HG03439 (cell line): ENCODE results near the gene PTK6.

Source experiments
- ATAC-seq: cut with Tn5 transposase; IDR thresholded peaks from one replicate; pipeline ENCODE4 v1.9.1; 2021; ENCODE audit warnings: mild to moderate bottlenecking, moderate library complexity; ENCODE audit not compliant: unreplicated experiment

Gene PTK6

DNA sequence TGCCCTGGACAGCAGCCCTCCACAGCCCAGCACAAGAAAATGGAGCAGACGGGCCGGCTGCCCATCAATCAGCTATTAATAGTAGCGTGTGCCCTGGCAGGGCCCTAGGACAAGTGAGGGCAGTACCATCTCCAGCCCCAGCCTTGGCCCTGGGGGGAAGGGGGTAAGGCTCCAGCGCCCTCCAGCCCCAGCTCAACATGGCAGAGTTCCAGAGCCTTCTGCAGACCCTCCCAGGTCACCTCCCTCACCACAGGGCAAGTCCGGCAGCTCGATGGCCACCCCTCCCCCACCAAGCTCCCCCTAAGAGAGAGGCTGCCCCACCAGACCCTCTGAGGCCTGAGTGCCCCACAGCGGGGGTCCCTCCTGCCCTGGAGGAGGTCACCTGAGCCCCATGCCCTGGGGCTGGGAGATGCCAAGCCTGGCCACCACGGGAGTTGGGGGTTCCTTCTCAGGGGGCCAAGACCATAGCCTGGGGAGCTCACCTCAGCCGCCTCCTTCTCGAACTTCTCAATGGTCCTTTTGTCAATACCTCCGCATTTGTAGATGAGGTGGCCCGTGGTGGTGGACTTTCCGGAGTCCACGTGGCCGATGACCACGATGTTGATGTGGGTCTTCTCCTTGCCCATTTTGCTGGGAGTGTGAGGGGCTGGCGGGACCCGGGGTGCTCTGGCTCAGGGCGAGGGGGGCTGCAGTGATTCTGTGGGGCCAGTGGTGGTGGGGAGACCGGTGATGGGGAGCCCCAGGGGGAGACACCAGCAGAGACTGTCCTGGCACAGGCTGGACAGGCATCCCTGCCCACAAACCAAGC lies 39.8 kb downstream of the PTK6 start:
- ATAC-seq, result no peak

DNA sequence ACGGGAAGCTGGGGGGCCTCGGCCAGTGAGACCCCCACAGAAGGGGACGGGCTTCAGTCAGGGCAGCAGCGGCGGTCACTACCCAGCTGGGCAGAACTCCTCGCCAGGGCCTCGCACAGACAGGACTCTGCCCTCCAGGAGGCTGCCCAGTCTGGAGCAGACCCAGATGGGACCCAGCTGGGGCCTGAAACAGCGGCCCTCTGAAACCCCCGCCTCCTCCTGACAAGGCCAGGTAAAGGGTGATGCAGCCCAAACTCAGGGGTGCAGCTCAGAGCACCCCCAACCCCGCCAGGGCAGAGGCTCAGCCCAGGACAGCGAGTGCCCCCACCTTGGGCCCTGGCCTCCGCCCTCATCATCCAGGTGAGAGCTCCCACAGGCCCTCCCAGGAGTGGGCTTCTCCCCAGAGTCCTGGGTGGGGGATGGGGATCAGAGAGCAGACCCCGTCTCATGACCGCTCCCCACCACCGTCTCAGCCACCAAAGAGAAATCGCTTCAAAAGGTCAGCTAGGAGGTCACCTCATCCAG lies 40.5 kb downstream of the PTK6 start:
- no peak for ATAC-seq

DNA sequence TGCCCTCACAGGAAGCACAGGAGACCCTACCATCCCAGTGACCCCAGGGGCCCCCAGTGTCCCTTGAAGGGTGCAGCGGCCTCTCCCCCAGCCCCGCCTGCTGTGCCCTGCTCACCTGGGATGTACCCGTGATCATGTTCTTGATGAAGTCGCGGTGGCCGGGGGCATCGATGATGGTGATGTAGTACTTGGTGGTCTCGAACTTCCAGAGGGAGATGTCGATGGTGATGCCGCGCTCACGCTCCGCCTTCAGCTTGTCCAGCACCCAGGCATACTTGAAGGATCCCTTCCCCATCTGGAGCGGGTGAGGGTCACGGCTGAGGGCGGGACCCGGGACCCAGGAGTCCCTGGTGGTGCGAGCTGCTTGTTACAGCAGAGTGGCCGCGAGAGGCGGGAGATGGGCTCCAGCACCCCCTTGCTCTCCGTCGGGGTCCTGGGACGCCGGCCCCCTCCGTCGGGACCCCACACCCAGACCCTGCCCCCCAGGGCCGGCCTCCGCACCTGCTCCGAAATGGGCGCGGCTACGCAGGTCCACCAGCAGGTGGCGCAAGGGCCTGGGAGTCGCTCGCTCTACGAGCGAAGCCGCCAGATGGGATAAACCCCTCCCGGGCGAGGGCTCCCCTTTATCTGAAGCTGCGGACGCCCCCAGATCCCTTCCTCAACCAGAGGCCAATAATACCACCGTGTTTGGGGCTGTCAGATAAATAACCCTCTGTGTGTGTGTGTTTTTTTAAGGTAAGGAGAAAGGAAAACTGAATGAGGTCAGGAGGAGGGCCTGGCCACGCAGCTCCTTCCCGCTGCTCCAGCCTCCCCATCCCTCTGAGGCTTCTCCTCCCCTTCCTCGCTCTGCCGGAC lies 41.2 kb downstream of the PTK6 start:
- ATAC-seq, result no peak

DNA sequence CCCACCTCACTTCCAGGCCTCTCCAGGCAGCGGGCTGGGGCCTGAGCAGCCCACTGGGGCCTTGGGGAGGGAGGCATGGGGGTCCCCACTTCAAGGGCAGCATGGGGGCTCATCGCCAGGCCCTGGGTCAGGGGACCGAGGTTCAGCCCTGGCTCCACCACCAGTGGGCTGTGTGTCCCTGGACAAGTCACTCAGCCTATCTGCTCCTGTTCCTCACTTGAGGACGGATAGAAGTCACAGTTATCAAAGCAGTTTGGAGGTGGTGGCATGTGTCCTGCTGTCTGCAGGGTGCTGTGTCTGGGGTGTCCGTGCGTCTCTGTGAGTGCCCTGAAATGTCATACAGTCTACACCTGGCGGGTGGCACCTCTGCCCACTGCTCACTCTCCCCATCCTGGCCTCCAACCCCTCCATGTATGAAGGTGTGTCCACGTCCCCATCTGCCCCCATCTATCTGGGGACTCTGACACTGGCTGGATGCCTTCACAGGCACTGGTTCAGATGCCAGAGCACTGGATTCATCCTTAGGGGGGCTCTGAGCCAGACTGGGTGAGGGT lies 41.9 kb downstream of the PTK6 start:
- ATAC-seq, result no peak

DNA sequence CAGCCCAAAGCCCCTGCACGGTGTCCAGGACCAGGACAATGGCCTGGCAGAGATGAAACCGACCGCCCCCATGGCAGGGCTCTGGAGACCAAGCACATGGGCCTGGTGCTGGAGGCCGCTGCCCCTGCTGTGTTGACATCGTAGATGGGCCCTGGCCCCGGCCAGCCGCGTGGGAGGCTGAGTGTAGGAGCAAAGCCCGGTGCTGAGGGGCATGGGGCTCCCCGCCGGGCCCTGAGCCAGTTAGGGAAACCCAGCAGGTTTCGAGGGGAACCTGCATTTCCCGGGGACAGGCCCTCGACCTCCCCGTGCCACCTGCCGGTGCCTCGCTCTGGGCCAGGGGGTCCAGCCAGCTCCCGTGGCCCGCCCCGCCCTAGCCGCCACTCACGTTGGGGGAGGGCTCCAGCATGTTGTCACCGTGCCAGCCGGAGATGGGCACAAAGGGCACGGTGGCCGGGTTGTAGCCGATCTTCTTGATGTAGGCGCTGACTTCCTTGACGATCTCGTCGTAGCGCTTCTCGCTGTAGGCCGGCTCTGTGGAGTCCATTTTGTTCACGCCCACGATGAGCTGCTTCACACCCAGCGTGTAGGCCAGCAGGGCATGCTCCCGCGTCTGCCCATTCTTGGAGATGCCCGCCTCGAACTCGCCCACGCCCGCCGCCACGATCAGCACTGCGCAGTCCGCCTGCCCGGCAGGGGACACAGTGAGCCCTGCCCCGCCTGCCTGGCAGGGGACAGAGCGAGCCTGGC lies 42.6 kb downstream of the PTK6 start:
- ATAC-seq, result no peak

DNA sequence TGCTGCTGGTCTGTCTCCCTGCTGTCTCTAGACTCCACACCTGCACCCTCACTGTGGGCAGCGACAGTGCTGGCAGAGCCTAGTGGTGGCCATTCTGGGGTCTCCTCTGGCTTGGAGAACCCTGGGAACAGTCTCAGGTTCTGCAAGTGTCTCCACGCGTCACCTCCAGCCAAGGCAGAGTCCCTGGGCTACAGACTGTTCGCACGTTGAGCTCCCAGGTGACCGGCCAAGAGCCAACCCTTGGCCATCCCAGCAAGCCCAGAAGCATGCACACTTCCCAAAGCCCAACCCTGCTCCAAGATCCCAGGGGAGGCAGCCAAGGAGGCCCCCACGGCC lies 43.1 kb downstream of the PTK6 start:
- ATAC-seq, result no peak

DNA sequence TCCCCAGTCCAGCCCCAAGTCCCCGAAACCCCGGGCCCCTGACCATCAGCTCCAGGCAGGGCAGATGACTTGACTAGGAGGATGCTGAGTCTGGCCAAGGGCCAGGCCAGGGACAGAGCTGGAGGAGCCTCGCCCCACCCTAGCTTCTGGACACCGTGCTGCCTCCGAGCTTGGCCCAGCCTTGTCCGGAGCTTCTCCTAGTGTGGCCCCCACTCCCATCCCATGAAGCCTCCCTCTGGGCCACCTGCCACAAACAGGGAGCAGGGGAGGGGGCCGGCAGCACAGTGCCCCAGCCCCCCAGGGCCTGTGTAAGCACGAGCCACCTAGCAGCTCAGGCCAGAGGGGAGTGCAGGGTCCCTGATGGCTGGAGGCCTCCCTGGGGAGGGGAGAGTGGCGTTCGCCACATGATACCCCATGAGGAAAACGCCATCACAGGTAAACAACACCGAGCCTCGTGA lies 43.6 kb downstream of the PTK6 start:
- ATAC-seq, result no peak

DNA sequence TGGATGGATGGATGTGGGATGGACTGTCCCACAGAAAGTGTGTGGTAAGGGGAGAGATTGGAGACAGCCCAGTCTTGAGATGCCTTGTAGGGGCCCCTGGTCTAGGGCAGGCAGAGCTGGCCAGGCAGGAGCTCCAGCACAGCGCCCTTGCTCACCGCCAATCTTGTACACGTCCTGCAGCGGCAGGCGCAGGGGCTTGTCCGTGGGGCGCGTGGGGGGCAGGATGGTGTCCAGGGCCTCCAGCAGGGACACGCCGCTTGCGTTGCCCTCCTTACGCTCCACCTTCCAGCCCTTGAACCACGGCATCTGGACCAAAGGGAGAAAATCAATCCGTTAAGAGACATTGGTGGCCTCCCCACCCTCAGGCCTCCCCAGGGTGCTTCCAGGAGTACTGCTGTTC lies 44.2 kb downstream of the PTK6 start:
- no peak for ATAC-seq

DNA sequence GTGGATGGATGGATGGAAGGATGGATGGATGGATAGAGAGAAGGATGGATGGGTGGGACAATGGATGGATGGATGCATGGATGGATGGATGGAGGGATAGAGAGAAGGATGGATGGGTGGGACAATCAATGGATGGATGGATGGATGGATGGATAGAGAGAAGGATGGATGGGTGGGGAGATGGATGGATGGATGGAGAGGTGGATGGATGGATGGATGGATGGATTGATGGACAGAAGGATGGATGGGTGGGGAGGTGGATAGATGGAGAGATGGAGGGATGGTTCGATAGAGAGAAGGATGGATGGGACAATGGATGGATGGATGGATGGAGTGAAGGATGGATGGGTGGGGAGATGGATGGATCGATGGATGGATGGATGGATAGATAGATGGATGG lies 44.7 kb downstream of the PTK6 start:
- no peak for ATAC-seq

DNA sequence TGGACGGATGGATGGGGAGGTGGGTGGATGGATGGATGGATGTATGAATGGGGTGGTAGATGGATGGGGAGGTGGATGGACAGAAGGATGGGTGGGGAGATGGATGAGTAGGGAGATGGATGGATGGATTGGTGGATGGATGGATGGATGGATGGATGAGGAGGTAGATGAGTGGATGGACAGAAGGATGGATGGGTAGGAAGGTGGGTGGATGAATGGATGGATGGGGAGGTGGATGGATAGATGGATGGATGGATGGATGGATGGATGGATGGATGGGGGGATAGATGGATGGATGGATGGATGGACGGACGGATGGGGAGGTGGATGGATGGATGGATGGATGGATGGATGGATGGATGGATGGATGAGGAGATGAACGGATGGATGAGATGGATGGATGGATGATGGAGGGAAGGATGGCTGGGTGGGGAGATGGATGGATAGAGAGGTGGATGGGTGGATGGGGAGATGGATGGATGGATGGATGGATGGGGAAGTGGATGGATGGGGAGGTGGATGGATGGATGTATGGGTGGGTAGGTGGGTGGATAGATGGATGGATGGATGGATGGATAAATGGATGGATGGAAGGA lies 45.4 kb downstream of the PTK6 start:
- ATAC-seq, result no peak

DNA sequence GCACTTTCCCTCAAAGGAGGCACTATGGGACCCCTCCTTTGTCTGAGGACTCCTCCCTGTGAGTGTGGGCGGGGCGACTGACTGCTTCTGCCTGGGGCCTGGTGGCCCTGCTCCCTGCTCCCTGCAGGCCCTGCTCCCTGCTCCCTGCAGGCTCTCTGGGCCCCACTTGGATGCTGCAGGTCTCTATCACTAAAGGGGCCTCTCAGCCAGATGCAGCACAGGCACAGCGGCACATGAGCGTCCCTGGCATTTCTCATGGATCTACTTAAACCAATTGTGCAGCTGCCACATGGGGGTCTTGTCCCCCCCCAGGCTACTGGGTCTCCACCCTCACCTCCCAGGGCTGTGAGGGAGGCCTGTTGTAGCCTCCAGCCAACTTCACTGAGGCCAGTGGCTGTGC lies 46.1 kb downstream of the PTK6 start:
- no peak for ATAC-seq

DNA sequence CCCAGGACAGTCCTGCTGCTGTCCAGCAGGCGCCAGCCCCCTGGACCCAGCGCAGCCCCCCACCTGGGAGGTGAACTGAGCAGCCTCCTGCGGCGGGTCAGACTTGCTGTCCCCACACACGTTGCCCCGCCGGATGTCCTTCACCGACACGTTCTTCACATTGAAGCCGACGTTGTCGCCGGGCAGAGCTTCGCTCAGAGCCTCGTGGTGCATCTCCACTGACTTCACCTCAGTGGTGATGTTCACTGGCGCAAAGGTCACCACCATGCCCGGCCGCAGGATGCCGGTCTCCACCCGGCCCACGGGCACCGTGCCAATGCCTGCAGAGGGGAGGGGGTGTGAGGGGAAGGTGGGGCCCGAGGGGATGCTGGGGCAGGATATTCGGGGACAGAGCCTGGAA lies 46.8 kb downstream of the PTK6 start:
- no peak for ATAC-seq

DNA sequence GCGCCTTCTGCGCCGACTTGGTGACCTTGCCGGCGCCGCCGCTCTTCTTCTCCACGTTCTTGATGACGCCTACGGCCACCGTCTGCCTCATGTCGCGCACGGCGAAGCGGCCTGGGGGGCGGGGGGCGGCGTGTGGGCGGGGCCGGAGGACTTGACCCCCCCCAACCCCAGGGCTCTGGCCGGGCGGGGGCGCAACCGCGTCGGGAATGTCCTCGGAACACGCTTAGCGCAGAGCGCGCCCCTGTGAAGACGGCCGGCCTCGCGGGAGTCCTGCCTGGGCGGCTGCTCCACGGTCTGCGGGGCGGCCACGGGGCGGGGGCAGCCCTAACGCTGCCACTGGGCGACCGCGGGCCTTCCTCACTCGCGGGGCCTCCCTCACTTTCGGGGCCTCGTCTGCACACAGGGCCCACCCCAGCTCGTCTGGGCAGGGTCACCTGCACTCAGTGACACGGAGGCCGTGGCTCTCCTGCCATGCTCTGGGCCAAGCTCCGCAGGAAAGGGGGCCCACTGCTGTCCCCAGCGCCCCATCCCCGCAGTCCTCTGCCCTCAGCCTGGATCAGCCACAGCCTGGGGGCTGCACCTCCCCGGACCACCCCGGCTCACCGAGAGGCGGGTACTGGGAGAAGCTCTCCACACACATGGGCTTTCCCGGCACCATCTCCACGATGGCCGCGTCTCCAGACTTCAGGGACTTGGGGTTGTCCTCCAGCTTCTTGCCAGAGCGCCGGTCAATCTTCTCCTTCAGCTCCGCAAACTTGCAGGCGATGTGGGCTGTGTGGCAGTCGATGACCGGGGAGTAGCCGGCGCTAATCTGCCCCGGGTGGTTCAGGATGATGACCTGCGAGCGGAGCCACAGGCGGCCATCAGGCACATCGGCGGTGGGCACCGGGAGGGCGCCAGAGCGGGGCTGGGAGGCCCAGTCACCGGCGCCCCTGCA lies 48.6 kb downstream of the PTK6 start:
- ATAC-seq, result no peak

DNA sequence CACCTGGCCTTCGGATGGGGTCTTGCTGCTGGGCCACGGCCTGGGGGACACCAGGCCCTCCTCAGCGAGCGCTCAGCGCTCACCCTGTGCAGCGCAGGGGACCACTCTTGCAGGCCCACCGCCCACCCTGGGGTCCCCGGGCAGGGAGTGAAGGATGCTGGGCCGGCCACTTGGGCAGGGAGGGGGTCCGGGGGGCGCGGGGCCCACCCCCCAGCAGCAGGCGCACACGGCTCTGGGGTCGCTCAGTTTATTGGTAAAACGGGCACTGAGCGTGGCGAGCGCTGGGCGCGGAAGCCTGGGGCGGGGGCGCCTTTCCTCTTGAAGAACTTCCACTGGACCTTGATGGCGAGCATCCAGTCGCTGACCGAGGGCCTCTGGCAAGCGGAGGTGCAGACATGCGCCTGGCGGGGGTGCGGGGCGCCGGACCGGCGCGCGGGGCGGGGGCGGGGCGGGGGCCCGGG lies 49.4 kb downstream of the PTK6 start:
- no peak for ATAC-seq

DNA sequence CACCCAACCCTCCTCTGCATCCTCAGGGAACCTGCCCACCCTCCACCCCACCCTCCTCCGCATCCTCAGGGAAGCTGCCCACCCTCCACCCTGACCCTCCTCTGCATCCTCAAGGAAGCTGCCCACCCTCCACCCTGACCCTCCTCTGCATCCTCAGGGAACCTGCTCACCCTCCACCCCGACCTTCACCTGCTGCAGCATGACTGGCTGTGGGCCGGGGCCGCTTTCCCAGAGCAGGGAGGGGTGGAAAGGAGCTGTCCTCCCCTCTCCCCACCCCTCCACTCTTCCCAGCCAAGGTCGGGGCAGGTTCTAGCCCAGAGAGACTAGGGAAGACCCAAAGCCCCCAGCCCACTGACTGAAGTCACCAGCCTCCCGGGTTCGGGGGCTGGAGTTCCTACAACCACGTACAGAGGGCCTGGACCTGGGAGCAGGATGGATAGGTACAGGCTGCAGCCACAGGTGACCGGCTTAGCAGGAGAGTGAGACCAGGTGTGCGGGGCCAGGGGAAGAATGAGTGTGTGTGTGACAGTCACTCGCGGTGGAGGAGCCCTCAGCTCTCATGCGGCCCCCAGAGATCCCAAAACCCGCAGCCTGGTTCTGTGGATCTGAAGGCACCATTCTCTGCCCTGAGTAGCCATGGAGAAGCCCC lies 49.9 kb downstream of the PTK6 start:
- no peak for ATAC-seq

DNA sequence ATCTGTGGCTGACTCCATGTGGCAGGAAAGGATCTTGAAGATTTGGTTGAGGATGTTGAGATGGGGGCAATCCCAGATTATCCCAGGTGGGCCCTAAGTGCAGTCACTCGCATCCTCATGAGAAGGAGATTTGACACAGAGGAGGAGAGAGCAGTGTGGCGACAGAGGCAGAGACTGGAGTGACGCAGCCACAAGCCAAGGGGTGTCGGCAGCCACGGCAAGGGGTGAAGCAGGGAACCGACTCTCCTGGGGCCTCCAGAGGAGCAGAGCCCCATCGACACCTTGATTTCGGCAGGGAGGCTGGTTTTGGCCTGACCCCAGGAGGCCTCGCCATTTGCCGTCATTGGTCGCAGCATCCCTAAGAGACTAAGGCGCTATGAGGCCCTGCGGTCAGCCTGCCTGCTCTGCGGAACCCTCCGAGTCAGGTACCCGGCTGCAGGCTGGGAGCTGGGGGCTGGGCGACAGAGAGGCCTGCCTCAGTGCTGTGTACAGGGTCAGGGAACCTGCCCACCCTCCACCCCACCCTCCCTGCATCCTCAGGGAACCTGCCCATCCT lies 50.8 kb downstream of the PTK6 start:
- no peak for ATAC-seq

DNA sequence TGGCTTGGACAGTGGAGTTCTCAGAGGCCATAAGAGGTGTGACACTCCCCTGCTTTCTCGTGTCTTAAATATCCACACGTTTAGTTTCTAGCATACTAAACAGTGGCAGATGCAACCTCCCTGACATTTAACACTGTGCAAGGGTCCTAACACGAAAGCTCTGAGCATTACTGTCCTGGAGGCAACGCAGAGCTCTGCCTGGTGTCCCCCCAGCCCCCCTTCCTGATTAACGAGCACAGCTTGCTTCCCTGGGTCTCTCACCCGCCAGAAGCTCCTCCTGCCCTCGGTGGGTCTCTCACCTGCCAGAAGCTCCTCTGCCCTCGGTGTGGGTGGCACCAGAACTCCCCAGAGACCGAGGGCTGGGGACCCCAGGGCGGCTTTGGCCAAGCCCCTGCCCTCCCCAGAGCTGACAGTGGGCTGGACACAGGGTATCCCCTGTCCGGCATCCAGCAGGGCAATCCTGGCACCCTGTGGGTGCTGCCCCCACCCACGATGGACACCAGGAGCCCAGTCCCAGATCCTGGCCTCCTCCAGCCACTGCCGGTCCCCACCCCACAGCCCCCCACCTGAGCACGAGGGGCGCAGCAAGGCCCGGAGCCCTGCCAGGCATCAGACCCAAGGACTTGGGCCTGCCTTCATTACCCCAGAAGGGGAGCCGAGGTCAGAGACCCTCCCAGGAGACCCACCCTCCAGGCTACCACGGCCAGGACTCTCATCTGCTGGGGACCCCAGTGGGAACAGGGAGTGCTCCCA lies 52.3 kb downstream of the PTK6 start:
- no peak for ATAC-seq

DNA sequence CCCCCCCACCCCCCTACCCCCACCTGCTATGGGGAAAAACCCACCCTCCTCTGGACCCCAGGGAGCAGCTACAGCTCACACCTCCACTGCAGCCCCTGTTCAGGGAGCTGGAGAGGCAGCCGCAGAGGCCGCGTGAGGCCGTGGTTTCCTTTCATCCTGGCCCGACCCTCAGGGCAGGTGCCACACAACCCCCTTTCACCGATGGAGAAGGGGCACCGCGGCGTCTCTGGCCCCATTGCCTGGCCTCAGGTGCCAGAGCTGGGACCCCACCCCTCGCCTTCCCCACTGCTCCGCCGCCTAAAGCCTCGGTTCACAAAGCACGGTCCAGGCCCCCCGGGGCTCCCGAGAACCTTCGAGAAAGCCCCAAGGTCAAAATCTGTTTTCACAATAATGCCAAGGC lies 52.9 kb downstream of the PTK6 start:
- ATAC-seq, result no peak
